ENCODE data around the gene CCDC88A. TPM values are rescaled to one million over a fixed set of nuclear protein-coding genes. Genes with fewer than 3 reads are reported as not detected.
"Not testable (repeated sequence)": the region's sequence is repeated elsewhere in the genome, so short reads cannot be mapped to it uniquely, and the experiment has no call there.

The CCDC88A gene
- total RNA-seq, 1 experiment from 2014 or later: 134 TPM

DNA sequence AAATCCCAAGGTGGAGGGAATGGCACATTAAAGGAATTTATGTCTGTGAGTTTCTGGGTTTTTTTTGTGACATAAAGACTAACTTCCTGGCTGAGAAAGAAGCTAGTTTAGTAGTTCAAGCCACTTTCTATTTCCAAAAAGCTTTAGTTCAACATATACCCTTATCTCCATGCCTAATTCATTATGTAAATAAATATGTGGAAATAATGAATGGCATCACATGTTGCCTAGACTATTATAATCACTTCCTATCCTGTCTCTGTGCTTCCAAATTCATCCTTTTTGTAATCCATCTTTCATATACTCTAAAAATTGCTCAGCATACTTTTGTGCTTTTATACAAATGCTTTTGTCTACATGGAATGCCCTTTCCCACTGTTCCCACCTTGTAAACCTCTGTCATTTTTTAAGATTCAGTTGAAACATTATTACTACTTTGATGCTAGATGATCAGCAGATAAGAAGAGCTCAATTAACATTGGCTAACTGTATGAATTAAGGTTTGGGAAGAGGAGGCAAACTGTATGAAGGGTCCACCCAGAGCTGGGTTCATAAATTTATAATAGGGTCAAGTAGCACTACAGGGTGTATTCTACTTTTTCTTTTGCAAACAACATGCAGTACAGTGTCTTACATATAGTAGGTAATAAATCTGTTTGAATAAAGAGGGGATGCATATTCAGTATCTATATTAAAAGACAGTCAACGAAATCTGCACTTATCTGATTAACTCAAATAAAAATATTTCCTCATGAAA lies 88.9 kb downstream of the CCDC88A start:
- H3K9me3 ChIP-seq (replicated peaks): no peaks in the 10 kb centered on the region
- no peak for DNase-seq
- H3K4me3 ChIP-seq: no peak overlapping the region
- H3K27me3 ChIP-seq: no peaks in the 10 kb centered on the region
- H3K4me1 ChIP-seq: no peaks in the 10 kb centered on the region; the same call in 1 of the 2 replicates
- H3K36me3 ChIP-seq: peaks cover 68% of the 10 kb centered on the region
- peak overlapping the region; percentile 10; the same call in 1 of the 2 replicates for H3K27ac ChIP-seq

DNA sequence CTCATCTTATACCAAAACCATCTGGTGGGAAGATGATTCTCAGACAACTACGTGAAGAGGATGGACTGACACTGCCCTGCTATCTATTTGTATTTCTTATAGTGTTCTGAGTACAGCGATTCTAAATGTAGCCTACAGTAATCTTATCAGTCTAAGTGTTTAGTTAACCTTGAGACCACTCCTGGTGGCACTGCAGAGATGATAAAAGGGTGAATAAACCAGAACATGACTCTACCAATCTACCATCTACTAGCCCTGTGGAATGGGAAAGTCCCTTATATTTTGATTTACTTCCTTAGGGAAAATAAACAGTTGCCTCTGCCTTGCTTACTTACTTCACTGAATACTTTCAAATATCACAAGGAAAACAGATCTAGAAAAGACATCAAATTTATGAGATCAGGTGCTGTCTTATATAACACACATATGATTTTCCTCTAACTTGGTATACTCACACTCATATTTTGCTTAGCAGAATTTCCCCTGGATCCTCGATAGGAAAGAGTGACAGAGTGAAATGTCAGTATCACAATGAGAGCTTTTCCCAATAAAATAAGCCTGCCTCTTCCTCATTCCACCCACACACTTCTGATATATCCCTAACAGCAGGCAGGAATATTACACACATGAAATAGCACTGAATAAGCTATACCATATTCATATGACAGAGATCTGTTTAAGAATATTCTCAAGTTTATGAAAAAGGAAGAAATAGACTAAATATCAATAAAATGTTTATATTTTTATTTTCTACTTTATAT lies 92.0 kb downstream of the CCDC88A start:
- peaks cover 56% of the 10 kb centered on the region for H3K36me3 ChIP-seq
- H3K9me3 ChIP-seq (replicated peaks): no peaks in the 10 kb centered on the region

DNA sequence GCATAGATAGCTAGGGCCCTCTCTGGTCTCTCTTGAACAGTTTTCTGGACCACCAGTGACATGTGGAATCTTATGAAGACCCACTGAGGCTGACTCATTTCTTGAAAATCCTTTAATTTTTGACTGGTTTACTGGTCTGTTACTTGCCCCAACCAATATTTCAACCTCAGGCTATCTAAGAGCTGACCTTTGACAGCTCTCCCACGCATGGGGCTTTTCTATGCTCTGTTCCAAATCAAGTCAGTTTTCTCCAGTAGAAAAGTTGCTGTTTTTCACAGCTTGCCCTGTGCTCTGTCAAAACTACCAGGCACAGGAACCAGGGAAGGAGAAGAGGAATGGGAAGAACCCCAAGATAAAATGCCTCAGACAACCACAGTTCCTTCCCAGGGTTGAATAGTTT lies 104.7 kb downstream of the CCDC88A start:
- Histone ChIP-seq H3K4me1 (no peaks in the 10 kb centered on the region), H3K27me3 (no peaks in the 10 kb centered on the region), H3K4me3 (no peak overlapping the region), H3K27ac (no peak overlapping the region), H3K9me3 (replicated peaks) (no peaks in the 10 kb centered on the region), H3K36me3 (peaks cover 83% of the 10 kb centered on the region)
- DNase-seq: no peak

More for the DNA sequence above, 92.0 kb downstream of the CCDC88A start:
- Histone ChIP-seq H3K27ac (no peak overlapping the region), H3K4me1 (no peaks in the 10 kb centered on the region; the same call in 1 of the 2 replicates), H3K4me3 (no peak overlapping the region), H3K27me3 (no peaks in the 10 kb centered on the region)
- no peak for DNase-seq

DNA sequence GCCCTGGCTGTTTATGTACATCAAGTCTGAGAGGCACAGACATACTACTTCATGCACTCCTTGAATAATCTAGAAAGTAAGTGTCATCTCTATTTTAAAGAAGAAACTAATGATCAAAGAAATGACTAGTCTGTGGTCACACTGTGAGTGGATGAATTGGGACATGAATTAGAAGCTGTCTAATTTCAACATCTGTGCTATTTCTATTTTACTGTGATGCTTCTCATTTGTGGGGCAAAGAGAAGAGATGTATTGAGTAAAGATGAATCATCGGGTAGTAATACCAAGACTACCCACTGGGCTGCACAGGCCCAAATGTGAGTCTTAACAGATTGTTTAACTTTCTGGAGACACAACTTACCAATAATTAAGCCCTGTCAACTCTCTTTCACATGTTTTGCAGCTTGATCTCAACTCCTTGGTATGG lies 108.2 kb downstream of the CCDC88A start:
- no peak for DNase-seq
- Histone ChIP-seq H3K27me3 (no peaks in the 10 kb centered on the region), H3K4me1 (no peaks in the 10 kb centered on the region), H3K36me3 (peaks cover 76% of the 10 kb centered on the region), H3K9me3 (replicated peaks) (no peaks in the 10 kb centered on the region), H3K27ac (no peak overlapping the region), H3K4me3 (no peak overlapping the region)

DNA sequence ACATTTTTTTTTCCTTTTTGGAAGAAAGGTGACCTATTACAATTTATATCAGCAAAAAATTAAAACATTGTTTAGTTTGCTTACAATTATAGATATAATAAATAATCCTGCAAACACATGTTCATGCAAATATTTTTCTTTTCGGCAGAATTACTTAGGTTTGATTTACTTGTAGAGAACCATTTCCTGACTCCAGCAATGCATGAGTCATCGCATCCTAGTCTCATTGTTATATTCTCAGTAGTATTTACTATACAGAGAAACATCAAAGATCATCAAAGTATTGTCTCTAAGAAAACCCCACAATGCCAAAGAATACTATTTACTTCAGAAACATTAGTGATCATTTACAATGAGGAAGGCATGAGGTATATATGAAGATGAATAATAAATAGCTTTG lies 110.2 kb downstream of the CCDC88A start:
- no peak overlapping the region for H3K4me3 ChIP-seq
- DNase-seq: no peak
- peaks cover 71% of the 10 kb centered on the region for H3K36me3 ChIP-seq
- H3K27me3 ChIP-seq: no peaks in the 10 kb centered on the region
- H3K9me3 ChIP-seq (replicated peaks): no peaks in the 10 kb centered on the region
- no peaks in the 10 kb centered on the region for H3K4me1 ChIP-seq
- H3K27ac ChIP-seq: no peak overlapping the region

DNA sequence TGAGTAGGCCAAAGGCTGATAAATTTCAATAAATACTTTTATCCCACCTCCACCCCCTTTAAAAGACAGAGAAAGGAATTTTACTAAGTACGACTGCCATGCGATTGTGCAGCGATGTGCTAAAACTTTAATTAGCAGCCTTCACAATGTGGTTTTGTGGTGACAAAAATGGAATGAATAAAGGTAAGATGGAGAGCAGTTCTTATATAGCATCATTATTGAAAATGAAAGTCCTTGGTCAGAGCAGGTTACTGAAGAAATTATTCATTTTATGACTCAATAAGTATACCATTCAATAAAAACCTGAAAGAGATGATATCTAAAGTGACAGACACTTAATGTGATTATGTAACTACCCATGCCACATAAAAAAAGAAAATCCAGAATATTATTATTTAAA lies 117.4 kb downstream of the CCDC88A start:
- H3K4me3 ChIP-seq: no peak overlapping the region
- no peaks in the 10 kb centered on the region for H3K4me1 ChIP-seq
- DNase-seq: no peak
- no peak overlapping the region for H3K27ac ChIP-seq
- no peaks in the 10 kb centered on the region for H3K9me3 ChIP-seq (replicated peaks)
- no peaks in the 10 kb centered on the region for H3K27me3 ChIP-seq
- H3K36me3 ChIP-seq: peaks cover 78% of the 10 kb centered on the region

DNA sequence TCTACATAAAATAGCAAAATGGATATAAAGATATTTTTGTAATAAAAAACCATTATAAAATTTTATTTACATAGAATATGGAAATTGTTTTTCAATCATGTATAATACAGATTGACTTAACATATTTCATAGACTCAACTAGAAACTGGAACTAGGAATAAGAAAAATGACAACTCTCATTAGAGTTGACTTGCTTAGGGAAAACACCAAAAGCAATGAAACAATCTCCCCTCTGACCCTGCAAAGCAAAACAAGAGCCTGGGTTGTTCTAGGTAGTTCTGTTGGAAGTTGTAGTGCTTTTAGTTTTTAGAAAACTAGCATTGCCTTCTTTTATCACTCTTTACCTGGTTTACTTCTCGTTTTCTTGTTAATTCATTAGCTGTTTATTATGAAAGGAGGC lies 118.4 kb downstream of the CCDC88A start:
- Histone ChIP-seq H3K36me3 (peaks cover 74% of the 10 kb centered on the region), H3K9me3 (replicated peaks) (no peaks in the 10 kb centered on the region), H3K4me3 (no peak overlapping the region), H3K27ac (no peak overlapping the region), H3K27me3 (no peaks in the 10 kb centered on the region), H3K4me1 (no peaks in the 10 kb centered on the region)
- DNase-seq: no peak

DNA sequence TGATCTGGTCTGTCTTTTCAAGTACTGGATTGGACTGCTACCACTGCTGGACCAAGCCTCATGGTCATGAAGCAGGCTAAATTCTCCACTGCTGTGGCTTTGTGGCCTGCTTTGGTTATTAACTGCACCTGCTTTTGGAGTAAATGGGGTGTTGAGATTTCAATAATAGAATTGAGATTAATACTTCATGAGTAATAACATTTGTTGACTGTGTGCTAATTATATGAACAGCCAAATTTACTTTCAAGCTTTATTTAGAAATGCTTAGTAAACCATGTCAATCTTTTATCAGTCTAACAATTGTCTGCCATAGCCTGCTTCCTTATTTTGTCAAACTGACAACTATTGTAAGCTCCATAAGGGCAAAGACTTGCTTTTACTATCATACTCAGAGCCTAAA lies 123.3 kb downstream of the CCDC88A start:
- Histone ChIP-seq H3K27me3 (no peaks in the 10 kb centered on the region), H3K4me1 (no peaks in the 10 kb centered on the region), H3K9me3 (replicated peaks) (no peaks in the 10 kb centered on the region), H3K4me3 (no peak overlapping the region), H3K36me3 (peaks cover 63% of the 10 kb centered on the region), H3K27ac (no peak overlapping the region)
- no peak for DNase-seq

DNA sequence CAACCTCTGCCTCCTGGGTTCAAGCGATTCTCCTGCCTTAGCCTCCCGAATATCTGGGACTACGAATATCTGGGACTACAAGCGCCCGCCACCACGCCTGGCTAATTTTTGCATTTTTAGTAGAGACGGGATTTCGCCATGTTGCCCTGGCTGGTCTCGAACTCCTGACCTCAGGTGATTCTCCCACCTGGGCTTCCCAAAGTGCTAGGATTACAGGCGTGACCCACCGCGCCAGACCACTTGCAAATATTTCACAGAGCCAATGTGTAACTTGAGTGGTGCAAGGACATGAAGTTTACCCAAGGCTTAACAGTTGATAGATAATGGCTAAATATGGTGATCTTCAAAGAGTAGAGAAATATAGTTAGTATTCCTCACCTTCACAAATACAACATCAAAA lies 136.6 kb downstream of the CCDC88A start:
- H3K4me3 ChIP-seq: no peak overlapping the region
- H3K27ac ChIP-seq: no peak overlapping the region
- no peaks in the 10 kb centered on the region for H3K27me3 ChIP-seq
- no peaks in the 10 kb centered on the region for H3K9me3 ChIP-seq (replicated peaks)
- DNase-seq: no peak
- peaks cover 6% of the 10 kb centered on the region for H3K4me1 ChIP-seq
- H3K36me3 ChIP-seq: peaks cover 26% of the 10 kb centered on the region

DNA sequence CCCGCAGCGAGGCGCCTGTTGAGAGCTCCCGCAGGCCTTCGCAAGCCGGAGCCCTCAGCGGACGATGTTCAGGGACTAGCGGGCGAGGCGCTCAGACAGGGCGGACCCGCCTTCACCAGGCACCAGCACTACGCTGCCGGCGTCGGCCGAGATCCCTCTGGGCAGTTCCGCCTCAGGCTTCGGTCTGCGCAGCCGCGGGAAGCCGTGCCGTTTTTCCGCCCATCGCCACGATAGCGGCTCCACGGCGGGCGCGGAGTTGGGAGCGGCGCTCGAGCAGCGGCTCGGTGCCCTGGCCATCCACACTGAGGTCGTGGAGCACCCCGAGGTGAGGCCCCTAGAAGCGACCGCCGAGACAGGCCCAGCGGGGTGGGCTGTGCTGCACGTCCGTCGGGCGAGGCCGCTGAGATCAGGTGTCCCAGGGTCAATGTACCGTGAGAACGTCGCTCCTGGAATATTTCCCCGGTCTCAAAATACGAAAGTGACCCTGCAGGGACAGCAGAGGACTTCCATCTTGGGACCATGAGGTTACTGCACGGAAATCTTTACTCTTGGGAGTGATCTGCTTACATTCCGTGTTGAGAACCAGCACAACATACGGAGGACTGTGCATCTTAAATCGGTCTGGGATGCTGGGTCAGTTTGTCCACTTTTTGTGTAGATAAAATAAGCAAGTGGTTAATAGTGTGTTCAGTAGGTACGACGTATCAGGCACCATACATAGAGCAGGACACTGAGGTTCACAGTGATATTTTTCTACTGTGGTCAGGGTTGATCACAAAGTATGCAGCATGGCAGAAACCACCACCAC lies 137.3 kb downstream of the CCDC88A start:
- Histone ChIP-seq H3K27ac (no peak overlapping the region), H3K36me3 (peaks cover 20% of the 10 kb centered on the region; the same call in 1 of the 2 replicates), H3K27me3 (no peaks in the 10 kb centered on the region), H3K4me3 (no peak overlapping the region), H3K4me1 (peaks cover 6% of the 10 kb centered on the region), H3K9me3 (replicated peaks) (no peaks in the 10 kb centered on the region)
- no peak for DNase-seq

DNA sequence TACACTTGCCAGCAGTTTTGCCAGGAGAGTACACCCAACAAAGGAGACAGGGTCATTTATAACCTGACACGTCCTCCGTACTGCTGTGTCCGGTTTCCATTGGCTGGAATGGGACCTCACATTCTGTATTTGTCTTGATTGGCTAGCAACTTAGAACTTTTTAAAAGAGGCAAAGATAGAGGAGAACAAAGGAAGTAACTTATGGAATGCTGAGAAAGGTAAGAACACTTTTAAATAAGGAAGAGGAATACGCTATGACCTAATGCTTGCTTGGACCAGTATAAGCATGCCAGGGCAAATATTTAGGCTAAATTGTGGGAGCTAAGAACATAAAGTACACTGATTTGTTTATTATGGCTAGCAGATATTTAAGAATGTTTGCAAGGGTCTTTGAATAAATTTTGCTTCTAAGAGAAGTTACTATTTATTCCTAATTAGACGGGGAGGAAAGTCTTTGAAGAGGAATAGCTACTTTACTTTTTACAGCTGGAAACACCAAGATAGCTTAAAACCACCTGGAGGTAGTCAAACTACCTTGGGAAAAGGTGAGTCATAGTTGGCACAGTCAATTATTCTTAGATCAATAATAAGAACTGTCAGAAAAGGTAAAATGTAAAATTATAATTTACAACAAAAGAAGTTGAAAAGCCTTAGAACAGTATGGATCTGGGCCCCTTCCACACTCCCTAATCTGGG lies 138.7 kb downstream of the CCDC88A start:
- not testable (repeated sequence) for H3K4me1 ChIP-seq; H3K27ac ChIP-seq; H3K4me3 ChIP-seq; H3K27me3 ChIP-seq; DNase-seq; H3K9me3 ChIP-seq (replicated peaks)
- H3K36me3 ChIP-seq: peaks cover 20% of the 10 kb centered on the region; the same call in 1 of the 2 replicates

DNA sequence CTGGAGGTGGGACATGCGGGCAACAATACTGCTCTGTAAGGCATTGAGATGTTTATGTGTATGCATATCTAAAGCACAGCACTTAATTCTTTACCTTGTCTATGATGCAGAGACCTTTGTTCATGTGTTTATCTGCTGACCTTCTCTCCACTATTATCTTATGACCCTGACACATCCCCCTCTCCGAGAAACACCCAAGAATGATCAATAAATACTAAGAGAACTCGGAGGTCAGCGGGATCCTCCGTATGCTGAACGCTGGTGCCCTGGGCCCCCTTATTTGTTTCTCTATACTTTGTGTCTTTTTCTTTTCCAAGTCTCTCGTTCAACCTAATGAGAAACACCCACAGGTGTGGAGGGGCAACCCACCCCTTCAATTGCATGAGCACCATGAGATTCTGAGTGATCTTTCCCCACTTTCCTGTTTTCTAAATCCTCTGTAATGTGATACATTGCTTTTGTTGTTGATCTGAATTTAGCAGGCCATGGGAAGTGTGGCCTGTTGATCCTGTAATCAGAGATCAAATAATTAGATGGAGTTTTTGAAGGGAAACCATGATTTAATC lies 139.7 kb downstream of the CCDC88A start:
- peak in 1 of 2 experiments; percentile 37 for DNase-seq
- Histone ChIP-seq H3K4me3 (peak overlapping the region; percentile 37), H3K36me3 (peaks cover 20% of the 10 kb centered on the region; the same call in 1 of the 2 replicates)
- not testable (repeated sequence) for H3K9me3 ChIP-seq (replicated peaks); H3K27ac ChIP-seq; H3K4me1 ChIP-seq; H3K27me3 ChIP-seq

DNA sequence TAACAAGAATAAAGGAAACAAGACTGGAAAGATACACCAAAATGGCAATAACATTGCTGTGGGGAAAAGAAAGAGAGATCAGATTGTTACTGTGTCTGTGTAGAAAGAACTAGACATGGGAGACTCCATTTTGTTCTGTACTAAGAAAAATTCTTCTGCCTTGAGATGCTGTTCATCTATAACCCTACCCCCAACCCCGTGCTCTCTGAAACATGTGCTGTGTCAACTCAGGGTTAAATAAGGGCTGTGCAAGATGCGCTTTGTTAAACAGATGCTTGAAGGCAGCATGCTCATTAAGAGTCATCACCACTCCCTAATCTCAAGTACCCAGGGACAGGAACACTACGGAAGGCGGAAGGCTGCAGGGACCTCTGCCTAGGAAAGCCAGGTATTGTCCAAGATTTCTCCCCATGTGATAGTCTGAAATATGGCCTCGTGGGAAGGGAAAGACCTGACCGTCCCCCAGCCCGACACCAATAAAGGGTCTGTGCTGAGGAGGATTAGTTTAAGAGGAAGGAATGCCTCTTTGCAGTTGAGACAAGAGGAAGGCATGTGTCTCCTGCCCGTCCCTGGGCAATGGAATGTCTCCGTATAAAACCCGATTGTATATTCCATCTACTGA lies 140.3 kb downstream of the CCDC88A start:
- peak; percentile 28 to 45 for DNase-seq
- H3K9me3 ChIP-seq (replicated peaks); H3K4me1 ChIP-seq; H3K27me3 ChIP-seq: not testable (repeated sequence)
- Histone ChIP-seq H3K36me3 (peaks cover 20% of the 10 kb centered on the region; the same call in 1 of the 2 replicates), H3K4me3 (peak overlapping the region; percentile 37), H3K27ac (peak overlapping the region; percentile 3; the same call in 1 of the 2 replicates)

DNA sequence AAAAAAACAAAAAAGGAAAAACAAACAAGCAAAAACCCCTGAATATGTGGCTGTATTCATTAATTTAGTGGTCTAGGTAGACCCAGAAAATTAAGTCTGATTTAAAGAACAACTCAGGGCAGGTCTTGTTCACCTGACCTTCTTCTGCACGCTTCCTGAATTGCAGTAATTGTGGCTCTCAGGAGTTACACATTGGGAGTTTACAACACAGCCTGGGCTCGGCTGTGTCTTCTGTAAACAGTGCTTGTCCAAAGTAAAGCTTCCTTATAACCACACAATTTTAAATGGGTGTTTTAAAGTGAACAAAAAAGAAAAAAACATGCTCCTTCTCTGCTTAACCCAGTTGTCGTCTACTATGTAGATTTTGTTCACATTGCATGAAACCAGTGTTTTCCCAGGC lies 142.3 kb downstream of the CCDC88A start:
- H3K36me3 ChIP-seq: 0 out of 2 replicates have a peak, but pooled peaks cover 2% of the 10 kb centered on the region
- no peaks in the 10 kb centered on the region for H3K27me3 ChIP-seq
- no peaks in the 10 kb centered on the region for H3K9me3 ChIP-seq (replicated peaks)
- H3K27ac ChIP-seq: no peak overlapping the region
- H3K4me3 ChIP-seq: no peak overlapping the region
- H3K4me1 ChIP-seq: peaks cover 6% of the 10 kb centered on the region
- DNase-seq: no peak

Data from SJCRH30 (cell line).